ENCODE measurements around the gene WTIP.

Gene WTIP

GRCh38 chr19:34501339-34502320 is 20.1 kb downstream of the WTIP start (continued):
- TF ChIP-seq CREB5 (CRISPR knock-in tag; IDR thresholded peaks at IDR 0.05; ENCODE audit: low read depth) (no peak), ZFP30 (CRISPR knock-in tag; IDR thresholded peaks at IDR 0.05) (no peak)

GRCh38 chr19:34502582-34503411 is 21.2 kb downstream of the WTIP start:
- no peak for TF ChIP-seq ZFP3 (CRISPR knock-in tag; IDR thresholded peaks at IDR 0.05)
- TF ChIP-seq OSR1 (CRISPR knock-in tag; IDR thresholded peaks at IDR 0.05) = no peak
- no peak for TF ChIP-seq TSHZ2 (CRISPR knock-in tag; IDR thresholded peaks at IDR 0.05)
- TF ChIP-seq TCF4 (CRISPR knock-in tag; IDR thresholded peaks at IDR 0.05; ENCODE audit: borderline replicate concordance) = no peak
- TF ChIP-seq CREB5 (CRISPR knock-in tag; IDR thresholded peaks at IDR 0.05; ENCODE audit: low read depth) = no peak
- TF ChIP-seq PPARA (CRISPR knock-in tag; IDR thresholded peaks at IDR 0.05; ENCODE audit: borderline replicate concordance) = no peak
- no peak for TF ChIP-seq ARNTL (CRISPR knock-in tag; IDR thresholded peaks at IDR 0.05; ENCODE audit: borderline replicate concordance, low read depth)
- TF ChIP-seq TOX (CRISPR knock-in tag; IDR thresholded peaks at IDR 0.05; ENCODE audit: borderline replicate concordance) = no peak
- no peak for ATAC-seq

GRCh38 chr19:34503531-34504272 is 22.1 kb downstream of the WTIP start:
- TF ChIP-seq GLIS3 (CRISPR knock-in tag; IDR thresholded peaks at IDR 0.05) = no peak
- TF ChIP-seq ZNF70 (CRISPR knock-in tag; IDR thresholded peaks at IDR 0.05) = no peak
- TF ChIP-seq RARB (CRISPR knock-in tag; IDR thresholded peaks at IDR 0.05) = no peak
- TF ChIP-seq CSDC2 (CRISPR knock-in tag; IDR thresholded peaks at IDR 0.05) = no peak
- no peak for TF ChIP-seq PPARA (CRISPR knock-in tag; IDR thresholded peaks at IDR 0.05; ENCODE audit: borderline replicate concordance)
- TF ChIP-seq ZNF8 (CRISPR knock-in tag; IDR thresholded peaks at IDR 0.05) = no peak
- TF ChIP-seq PATZ1 (CRISPR knock-in tag; IDR thresholded peaks at IDR 0.05; ENCODE audit: borderline replicate concordance) = no peak
- TF ChIP-seq ZFP3 (CRISPR knock-in tag; IDR thresholded peaks at IDR 0.05) = no peak
- no peak for ATAC-seq

- no peak for ATAC-seq
- no peak for TF ChIP-seq TOX (CRISPR knock-in tag; IDR thresholded peaks at IDR 0.05; ENCODE audit: borderline replicate concordance)
- no peak for TF ChIP-seq PPARA (CRISPR knock-in tag; IDR thresholded peaks at IDR 0.05; ENCODE audit: borderline replicate concordance)
- TF ChIP-seq OSR1 (CRISPR knock-in tag; IDR thresholded peaks at IDR 0.05) = no peak
- no peak for TF ChIP-seq ZFP3 (CRISPR knock-in tag; IDR thresholded peaks at IDR 0.05)
- no peak for TF ChIP-seq PATZ1 (CRISPR knock-in tag; IDR thresholded peaks at IDR 0.05; ENCODE audit: borderline replicate concordance)
- TF ChIP-seq ARNTL (CRISPR knock-in tag; IDR thresholded peaks at IDR 0.05; ENCODE audit: borderline replicate concordance, low read depth) = no peak
- TF ChIP-seq RARB (CRISPR knock-in tag; IDR thresholded peaks at IDR 0.05) = no peak
- TF ChIP-seq ISL1 (CRISPR knock-in tag; IDR thresholded peaks at IDR 0.05) = no peak
These were observed 22.8 kb downstream of the WTIP start for GRCh38 chr19:34504273-34504808.

Measured in SK-N-SH treated with all-trans-retinoic acid at 6 μM for 48 hours (cell line).